RWPE1 (cell line): ENCODE data around the gene HTR7.

Source experiments
- CTCF ChIA-PET: fragments of 350-600 bp; sonication (Branson Sonifier 250); formaldehyde crosslinking; extraction: SDS; loops from one replicate; lab custom pipeline; 2021; lab: Yijun Ruan, JAX
- POLR2A ChIA-PET: fragments of 400-600 bp; formaldehyde crosslinking; extraction: SDS; loops from one replicate; lab custom pipeline; 2020; ENCODE audit warnings: antibody characterized with exemption; ENCODE audit not compliant: low non-redundant PET; lab: Yijun Ruan, JAX
- DNase-seq: peaks from one replicate; pipeline ENCODE4 v3.0.0; 2012; ENCODE audit warnings: low spot score
- H3K27ac ChIP-seq: fragments of 450-650 bp; 2 replicates; pipeline ENCODE4 v1.5.1; 2017
- CTCF ChIP-seq: fragments of 450-650 bp; conservative IDR thresholded peaks from 2 replicates; pipeline ENCODE4 v1.5.1; 2017; ENCODE audit warnings: low read depth, mild to moderate bottlenecking

HTR7 gene

DNA sequence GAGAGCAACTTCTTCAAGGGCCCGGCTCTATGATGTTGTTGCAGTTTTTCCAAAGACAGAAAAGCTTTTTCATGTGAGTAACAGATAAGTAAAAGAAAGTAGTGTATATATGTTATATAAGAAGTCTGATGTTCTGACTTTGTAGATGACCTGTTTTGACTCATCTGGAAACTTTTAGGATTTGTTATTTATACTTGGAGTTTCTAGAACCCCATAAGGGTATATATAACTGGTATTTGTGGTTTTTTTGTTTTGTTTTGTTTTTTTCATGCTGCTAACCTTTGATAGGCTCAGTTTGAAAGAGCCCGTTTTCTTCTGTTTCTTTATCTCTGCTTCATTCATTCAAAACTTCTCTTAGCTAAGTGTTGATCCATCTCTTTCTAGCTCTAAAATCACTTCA, 21.2 kb upstream of the HTR7 start:
- H3K27ac ChIP-seq, result no peak overlapping the region
- no peak for DNase-seq
- TF ChIP-seq CTCF, result no peak
- POLR2A ChIA-PET, result no interaction called here
- CTCF ChIA-PET, result interaction anchor here (0.5 to 1.7 kb wide), 18 partner anchors 9 to 1022 kb away, joined by 3 to 12 read pairs (median 5); no protein-coding TSS in a partner anchor

- peak overlapping the region; percentile 77 for H3K27ac ChIP-seq
- POLR2A ChIA-PET, result interaction anchor here (0.6 kb wide), 1 partner anchor 1024 kb away, joined by 4 read pairs; no protein-coding TSS in a partner anchor
- no peak for DNase-seq
- TF ChIP-seq CTCF, result no peak
- CTCF ChIA-PET, result interaction anchor here (0.6 to 1.2 kb wide), 4 partner anchors 14 to 426 kb away, joined by 3 to 4 read pairs (median 3); partner anchors contain the start of gene HTR7
Observed at GRCh38 chr10:90872648-90873020, 14.8 kb upstream of the HTR7 start.

- no peak for TF ChIP-seq CTCF
- ChIA-PET CTCF (interaction anchor here (0.6 to 1.2 kb wide), 6 partner anchors 9 to 427 kb away, joined by 3 to 4 read pairs (median 4); partner anchors contain the start of gene HTR7), POLR2A (interaction anchor here (0.6 kb wide), 1 partner anchor 1024 kb away, joined by 4 read pairs; no protein-coding TSS in a partner anchor)
- H3K27ac ChIP-seq, result peak within 1 kb of the TSS; percentile 77
- peak; percentile 92 for DNase-seq
Observed at GRCh38 chr10:90871766-90872647, 14.2 kb upstream of the HTR7 start, which contains the start of gene RPP30. TSS of gene RPP30 (plus strand) at chr10:90871974. CDS start at chr10:90871987, 13 bp downstream.

DNA sequence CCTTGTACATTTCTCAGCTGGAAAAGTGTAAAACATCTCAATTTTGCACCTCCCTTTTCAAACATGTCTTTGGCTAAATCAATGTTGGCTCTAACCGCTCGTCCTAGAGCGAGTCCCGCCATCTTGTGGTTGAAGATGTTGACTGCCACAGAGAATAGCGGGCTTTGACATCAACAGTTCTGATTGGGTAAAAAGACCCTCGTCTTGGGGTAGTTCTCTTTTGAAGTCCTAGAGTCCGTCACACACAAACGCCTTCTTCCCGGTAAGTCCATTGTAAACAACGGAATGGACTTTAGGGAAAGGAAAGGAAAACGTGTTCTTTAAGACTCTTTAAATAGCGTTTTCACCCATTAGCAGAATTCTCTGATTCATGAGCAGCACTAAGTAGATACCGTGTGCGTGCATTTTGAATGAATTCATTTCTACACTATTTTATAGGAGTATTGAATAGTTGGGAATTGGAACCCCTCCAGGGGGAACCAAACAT, 13.5 kb upstream of the HTR7 start:
- DNase-seq, result no peak
- TF ChIP-seq CTCF, result no peak
- H3K27ac ChIP-seq, result no peak overlapping the region; the same call in 1 of the 2 replicates
- CTCF ChIA-PET, result interaction anchor here (0.6 to 1.0 kb wide), 2 partner anchors 8 to 31 kb away, joined by 3 to 4 read pairs; no protein-coding TSS in a partner anchor
- POLR2A ChIA-PET, result no interaction called here

GRCh38 chr10:90866050-90866598, 8.3 kb upstream of the HTR7 start:
- H3K27ac ChIP-seq, result no peak overlapping the region
- TF ChIP-seq CTCF, result no peak
- ChIA-PET CTCF (interaction anchor here (0.6 to 2.1 kb wide), 15 partner anchors 14 to 1072 kb away, joined by 3 to 12 read pairs (median 4); no protein-coding TSS in a partner anchor), POLR2A (no interaction called here)
- DNase-seq, result no peak

DNA sequence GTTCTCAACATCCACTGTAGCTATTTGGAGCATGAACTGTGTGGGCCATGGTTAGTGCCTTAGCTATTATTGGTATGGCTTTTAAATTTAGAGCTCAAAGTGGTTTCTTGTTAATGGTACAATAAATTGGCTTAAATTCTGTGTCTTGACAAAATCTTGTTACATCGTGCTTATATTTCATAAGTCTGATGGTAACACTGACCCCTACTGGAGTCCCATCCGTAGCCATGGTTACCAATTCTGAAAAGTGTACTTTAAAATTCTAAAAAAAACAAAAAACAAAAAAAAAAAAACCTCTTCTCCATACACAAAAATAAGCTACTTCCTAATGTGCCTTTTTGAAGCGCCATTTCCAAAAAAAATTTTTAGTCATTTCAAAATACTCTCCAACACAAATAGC, 7.6 kb upstream of the HTR7 start:
- H3K27ac ChIP-seq, result no peak overlapping the region
- ChIA-PET CTCF (interaction anchor here (0.6 to 2.1 kb wide), 17 partner anchors 14 to 1089 kb away, joined by 3 to 12 read pairs (median 3); no protein-coding TSS in a partner anchor), POLR2A (no interaction called here)
- DNase-seq, result no peak
- peak; percentile 26; the same call in 1 of the 2 replicates for TF ChIP-seq CTCF
